Suprapubic skin (tissue), 4 donors: ENCODE data around the gene DPYD. TPM values are rescaled to one million over a fixed set of nuclear protein-coding genes. Genes with fewer than 3 reads are reported as not detected.

Experiments used
- DNase-seq, 2 donors: peaks; one replicate each; pipeline ENCODE4 v3.0.0-alpha.2; 2019; ENCODE audit warnings: low spot score in 2 of 2
- H3K27ac ChIP-seq: fragments of 200-600 bp; sonication (generic); one replicate; pipeline ENCODE4 v1.5.1; 2019
- H3K27me3 ChIP-seq: fragments of 200-600 bp; sonication (generic); one replicate; pipeline ENCODE4 v1.5.1; 2019
- H3K36me3 ChIP-seq: fragments of 200-600 bp; sonication (generic); one replicate; pipeline ENCODE4 v1.5.1; 2019
- H3K4me1 ChIP-seq: fragments of 200-600 bp; sonication (generic); one replicate; pipeline ENCODE4 v1.5.1; 2019
- H3K4me3 ChIP-seq: fragments of 200-600 bp; sonication (generic); one replicate; pipeline ENCODE4 v1.5.1; 2019; ENCODE audit warnings: mild to moderate bottlenecking
- H3K9me3 ChIP-seq: fragments of 200-600 bp; sonication (generic); one replicate; pipeline ENCODE4 v1.5.1; 2019
- EP300 ChIP-seq: sonication (generic); formaldehyde crosslinking; IDR thresholded peaks from one replicate; pipeline ENCODE4 v1.6.1; 2017; ENCODE audit warnings: antibody characterized with exemption
- POLR2A ChIP-seq, 2 donors: fragments of 450-650 bp; IDR thresholded peaks; one replicate each; pipeline ENCODE4 v1.6.1; 2017; ENCODE audit warnings: antibody characterized with exemption in 2 of 2, mild to moderate bottlenecking in 2 of 2, moderate library complexity in 2 of 2
- POLR2AphosphoS5 ChIP-seq, 3 donors: sonication (generic); formaldehyde crosslinking; IDR thresholded peaks; one replicate each; pipeline ENCODE4 v1.6.1; 2017; ENCODE audit warnings: antibody characterized with exemption in 3 of 3
- WGBS: methylation state at CpG from one replicate; pipeline ENCODE4 v1.1.5; 2018; 5-methylcytosine and 5-hydroxymethylcytosine counted together
- total RNA-seq, 4 donors: library from RNA; depleted of rRNA; stranded (reverse); fragments of >200 nt; gene quantifications; one replicate each; pipeline ENCODE4 v1.1.0, GENCODE V29; 2016
- TF ChIP-seq, protein P1 (sequence below), 2 donors: fragments of 200-600 bp in 1 of 2; fragments of 450-650 bp in 1 of 2; sonication (generic) in 1 of 2; IDR thresholded peaks; one replicate each; pipeline ENCODE4 v1.5.1; 2016 to 2019; ENCODE audit warnings: antibody characterized with exemption in 2 of 2, mild to moderate bottlenecking in 1 of 2, moderate library complexity in 1 of 2

Gene DPYD
- total RNA-seq, 4 donors from 2014 or later = 10.1 to 31.9 (median 11.6) TPM

- H3K27ac ChIP-seq = no peak overlapping the region
- WGBS = 65% methylated on average over 2 of the region's 2 CpGs
- H3K4me3 ChIP-seq = no peak overlapping the region
- H3K36me3 ChIP-seq = no peaks in the 10 kb centered on the region
- H3K27me3 ChIP-seq = no peaks in the 10 kb centered on the region
- TF ChIP-seq POLR2A (IDR thresholded peaks at IDR 0.05) (no peak), EP300 (no peak), POLR2AphosphoS5 (IDR thresholded peaks at IDR 0.05) (no peak)
- TF ChIP-seq, protein P1, sequence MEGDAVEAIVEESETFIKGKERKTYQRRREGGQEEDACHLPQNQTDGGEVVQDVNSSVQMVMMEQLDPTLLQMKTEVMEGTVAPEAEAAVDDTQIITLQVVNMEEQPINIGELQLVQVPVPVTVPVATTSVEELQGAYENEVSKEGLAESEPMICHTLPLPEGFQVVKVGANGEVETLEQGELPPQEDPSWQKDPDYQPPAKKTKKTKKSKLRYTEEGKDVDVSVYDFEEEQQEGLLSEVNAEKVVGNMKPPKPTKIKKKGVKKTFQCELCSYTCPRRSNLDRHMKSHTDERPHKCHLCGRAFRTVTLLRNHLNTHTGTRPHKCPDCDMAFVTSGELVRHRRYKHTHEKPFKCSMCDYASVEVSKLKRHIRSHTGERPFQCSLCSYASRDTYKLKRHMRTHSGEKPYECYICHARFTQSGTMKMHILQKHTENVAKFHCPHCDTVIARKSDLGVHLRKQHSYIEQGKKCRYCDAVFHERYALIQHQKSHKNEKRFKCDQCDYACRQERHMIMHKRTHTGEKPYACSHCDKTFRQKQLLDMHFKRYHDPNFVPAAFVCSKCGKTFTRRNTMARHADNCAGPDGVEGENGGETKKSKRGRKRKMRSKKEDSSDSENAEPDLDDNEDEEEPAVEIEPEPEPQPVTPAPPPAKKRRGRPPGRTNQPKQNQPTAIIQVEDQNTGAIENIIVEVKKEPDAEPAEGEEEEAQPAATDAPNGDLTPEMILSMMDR (IDR thresholded peaks at IDR 0.05) = no peak
- H3K4me1 ChIP-seq = no peaks in the 10 kb centered on the region
- no peaks in the 10 kb centered on the region for H3K9me3 ChIP-seq
- DNase-seq = no peak
These were observed 886.2 kb downstream of the DPYD start for GRCh38 chr1:97034651-97035050.

DNA sequence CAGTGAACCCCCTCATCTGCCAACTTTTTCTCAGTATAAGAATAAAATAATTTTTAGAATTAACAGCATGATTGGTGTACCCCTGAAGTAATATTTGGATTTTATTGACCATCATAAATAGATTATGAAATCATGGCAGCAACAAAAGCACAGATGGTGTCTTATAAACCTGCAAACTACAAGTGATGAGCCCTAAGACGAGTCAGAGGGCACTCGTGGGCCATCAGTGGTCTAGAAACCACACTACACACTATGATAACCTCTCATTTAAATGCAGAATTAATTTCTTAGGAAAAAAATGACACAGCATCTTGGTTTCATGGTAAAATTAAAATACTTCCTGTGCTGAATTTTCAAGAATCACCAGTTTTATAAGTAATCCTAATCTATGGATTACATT lies 886.9 kb downstream of the DPYD start:
- H3K4me3 ChIP-seq = no peak overlapping the region
- peaks cover under 1% of the 10 kb centered on the region for H3K9me3 ChIP-seq
- H3K27ac ChIP-seq = no peak overlapping the region
- H3K27me3 ChIP-seq = no peaks in the 10 kb centered on the region
- no peak for TF ChIP-seq POLR2A (IDR thresholded peaks at IDR 0.05)
- no peak for TF ChIP-seq EP300
- TF ChIP-seq, protein P1 (IDR thresholded peaks at IDR 0.05) = no peak
- no peak for TF ChIP-seq POLR2AphosphoS5 (IDR thresholded peaks at IDR 0.05)
- H3K36me3 ChIP-seq = no peaks in the 10 kb centered on the region
- H3K4me1 ChIP-seq = no peaks in the 10 kb centered on the region
- 74% methylated on average over 2 of the region's 2 CpGs for WGBS
- DNase-seq = no peak
